OCI-LY1 (cell line): ENCODE measurements around the gene SHLD3.

Source experiments
- H2AFZ ChIP-seq: fragments of 200-600 bp; sonication (generic), shearing (Covaris generic); 2 replicates; pipeline ENCODE4 v1.6.0; 2014; ENCODE audit warnings: antibody characterized with exemption, mild to moderate bottlenecking, low read length
- H3F3A ChIP-seq: fragments of 200-600 bp; sonication (generic), shearing (Covaris generic); 2 replicates; pipeline ENCODE4 v1.6.0; 2014; ENCODE audit warnings: mild to moderate bottlenecking, antibody characterized with exemption, low read length, moderate library complexity; ENCODE audit not compliant: insufficient read depth
- H3K27ac ChIP-seq: fragments of 200-600 bp; sonication (generic); 2 replicates; pipeline ENCODE4 v1.5.1; 2014; ENCODE audit warnings: low read length, mixed run types, mild to moderate bottlenecking, low read depth; ENCODE audit not compliant: poor library complexity, severe bottlenecking
- H3K27me3 ChIP-seq: fragments of 200-600 bp; sonication (generic); 2 replicates; pipeline ENCODE4 v1.6.0; 2014; ENCODE audit warnings: antibody characterized with exemption, mild to moderate bottlenecking, low read length, moderate library complexity; ENCODE audit not compliant: insufficient read depth
- H3K36me3 ChIP-seq: fragments of 200-600 bp; sonication (generic); 2 replicates; pipeline ENCODE4 v1.6.1; 2014; ENCODE audit warnings: mild to moderate bottlenecking, antibody characterized with exemption, low read length, moderate library complexity, mixed read lengths; ENCODE audit not compliant: insufficient read depth
- H3K4me1 ChIP-seq: fragments of 200-600 bp; sonication (generic); 2 replicates; pipeline ENCODE4 v1.5.1; 2014; ENCODE audit warnings: mild to moderate bottlenecking, low read length, moderate library complexity; ENCODE audit not compliant: insufficient read depth, severe bottlenecking
- H3K4me2 ChIP-seq: fragments of 200-600 bp; sonication (generic), shearing (Covaris generic); 2 replicates; pipeline ENCODE4 v1.6.1; 2014; ENCODE audit warnings: low read length
- H3K4me3 ChIP-seq: fragments of 200-600 bp; sonication (generic); 2 replicates; pipeline ENCODE4 v1.5.1; 2014; ENCODE audit warnings: low read length, low read depth, mild to moderate bottlenecking, mixed read lengths; ENCODE audit not compliant: poor library complexity, severe bottlenecking
- H3K79me2 ChIP-seq: fragments of 200-600 bp; shearing (Covaris generic); 2 replicates; pipeline ENCODE4 v1.6.1; 2016; ENCODE audit warnings: mixed run types, low read length, mixed read lengths; ENCODE audit not compliant: insufficient read depth
- H3K9ac ChIP-seq: fragments of 200-600 bp; sonication (generic), shearing (Covaris generic); 2 replicates; pipeline ENCODE4 v1.6.1; 2014; ENCODE audit warnings: mild to moderate bottlenecking, low read length, mixed read lengths
- H3K9me2 ChIP-seq: fragments of 200-600 bp; sonication (generic), shearing (Covaris generic); 2 replicates; pipeline ENCODE4 v1.6.1; 2014; ENCODE audit warnings: low read depth, mild to moderate bottlenecking, low read length, mixed read lengths
- H3K9me3 ChIP-seq: fragments of 200-600 bp; shearing (Covaris generic); 2 replicates; pipeline ENCODE4 v1.6.1; 2014; ENCODE audit warnings: low read length, mixed read lengths
- H4K20me1 ChIP-seq: fragments of 200-600 bp; sonication (generic), shearing (Covaris generic); 2 replicates; pipeline ENCODE4 v1.6.0; 2016; ENCODE audit warnings: mild to moderate bottlenecking, low read length; ENCODE audit not compliant: insufficient read depth
- CTCF ChIP-seq: fragments of 200-600 bp; sonication (generic), shearing (Covaris generic); IDR thresholded peaks from 2 replicates; pipeline ENCODE4 v1.5.1; 2017; ENCODE audit warnings: mild to moderate bottlenecking, antibody characterized with exemption, low read length, moderate library complexity, mixed read lengths
- EZH2 ChIP-seq: fragments of 200-600 bp; sonication (generic), shearing (Covaris generic); IDR thresholded peaks from 2 replicates; pipeline ENCODE4 v1.8.0; 2017; ENCODE audit warnings: borderline replicate concordance, mixed run types, mild to moderate bottlenecking, antibody characterized with exemption, low read length, moderate library complexity, mixed read lengths

Gene SHLD3

GRCh38 chr5:65663804-65664521 is 39.1 kb downstream of the SHLD3 start:
- no peak for TF ChIP-seq CTCF
- no peak for TF ChIP-seq EZH2
- H4K20me1 ChIP-seq: no peaks in the 10 kb centered on the region

DNA sequence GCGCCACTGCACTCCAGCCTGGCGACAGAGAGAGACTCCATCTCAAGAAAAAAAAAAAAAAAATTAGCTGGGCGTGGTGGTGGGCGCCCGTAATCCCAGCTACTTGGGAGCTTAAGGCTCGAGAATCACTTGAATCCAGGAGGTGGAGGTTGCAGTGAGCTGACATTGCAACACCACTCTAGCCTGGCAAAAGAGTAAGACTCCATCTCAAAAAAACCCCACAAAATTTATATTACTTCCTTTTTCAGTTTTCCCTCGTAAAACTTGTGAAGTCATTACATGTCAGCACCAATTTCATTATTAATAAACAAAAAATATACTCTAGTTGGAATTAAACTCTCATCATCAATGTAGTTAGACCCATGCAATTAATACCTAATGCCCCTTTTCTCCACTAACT is 43.9 kb downstream of the SHLD3 start:
- Histone ChIP-seq H3F3A (no peaks in the 10 kb centered on the region), H4K20me1 (no peaks in the 10 kb centered on the region), H3K9me2 (no peaks in the 10 kb centered on the region), H3K36me3 (peaks cover 32% of the 10 kb centered on the region; the same call in 1 of the 2 replicates), H3K9ac (no peak overlapping the region), H3K9me3 (no peaks in the 10 kb centered on the region), H2AFZ (no peak overlapping the region), H3K4me1 (no peaks in the 10 kb centered on the region), H3K4me2 (no peak overlapping the region), H3K79me2 (no peaks in the 10 kb centered on the region), H3K27me3 (no peaks in the 10 kb centered on the region), H3K27ac (no peak overlapping the region), H3K4me3 (no peak overlapping the region)
- TF ChIP-seq CTCF (no peak), EZH2 (no peak)

More at GRCh38 chr5:65663804-65664521, 39.1 kb downstream of the SHLD3 start:
- H3K4me1 ChIP-seq: no peaks in the 10 kb centered on the region
- no peaks in the 10 kb centered on the region for H3K27me3 ChIP-seq
- H3K36me3 ChIP-seq: peaks cover 30% of the 10 kb centered on the region; the same call in 1 of the 2 replicates
- H3K9me3 ChIP-seq: no peaks in the 10 kb centered on the region
- no peak overlapping the region for H2AFZ ChIP-seq
- no peak overlapping the region for H3K9ac ChIP-seq
- no peak overlapping the region for H3K4me2 ChIP-seq
- H3K4me3 ChIP-seq: no peak overlapping the region
- H3F3A ChIP-seq: no peaks in the 10 kb centered on the region
- H3K9me2 ChIP-seq: no peaks in the 10 kb centered on the region
- H3K79me2 ChIP-seq: no peaks in the 10 kb centered on the region
- H3K27ac ChIP-seq: no peak overlapping the region

GRCh38 chr5:65672796-65673195 is 48.0 kb downstream of the SHLD3 start:
- no peak overlapping the region for H3K9ac ChIP-seq
- H3K4me1 ChIP-seq: no peaks in the 10 kb centered on the region
- H3K27me3 ChIP-seq: no peaks in the 10 kb centered on the region
- H2AFZ ChIP-seq: no peak overlapping the region
- H3K36me3 ChIP-seq: peaks cover 25% of the 10 kb centered on the region; the same call in 1 of the 2 replicates
- no peak overlapping the region for H3K27ac ChIP-seq
- no peaks in the 10 kb centered on the region for H4K20me1 ChIP-seq
- H3K9me2 ChIP-seq: no peaks in the 10 kb centered on the region
- H3K9me3 ChIP-seq: no peaks in the 10 kb centered on the region
- H3K4me3 ChIP-seq: no peak overlapping the region
- TF ChIP-seq CTCF (no peak), EZH2 (no peak)
- H3K4me2 ChIP-seq: no peak overlapping the region
- H3K79me2 ChIP-seq: no peaks in the 10 kb centered on the region
- no peaks in the 10 kb centered on the region for H3F3A ChIP-seq
